SK-N-SH (cell line): ENCODE results near the gene OR14I1. TPM values are rescaled to one million over a fixed set of nuclear protein-coding genes. Genes with fewer than 3 reads are reported as not detected.

Source experiments
- CTCF ChIA-PET: fragments of 300-600, 350-600 bp; formaldehyde crosslinking; extraction: SDS; loops from one replicate; lab custom pipeline; 2021; lab: Yijun Ruan, JAX
- POLR2A ChIA-PET: fragments of 350-600 bp; sonication (Branson Sonifier 250); formaldehyde crosslinking; extraction: SDS; loops from one replicate; lab custom pipeline; 2020; ENCODE audit warnings: antibody characterized with exemption, inconsistent platforms; lab: Yijun Ruan, JAX
- DNase-seq: peaks from one replicate; pipeline ENCODE4 v3.0.0; 2012
- H2AFZ ChIP-seq: fragments of 200-600 bp; sonication (generic); 2 replicates; pipeline ENCODE4 v1.8.1; 2016; ENCODE audit warnings: antibody characterized with exemption, mild to moderate bottlenecking, low read depth
- H3F3A ChIP-seq: fragments of 200-600 bp; sonication (generic); replicated peaks from 2 replicates; pipeline ENCODE3; 2016; ENCODE audit warnings: antibody characterized with exemption, mild to moderate bottlenecking; ENCODE audit not compliant: insufficient read depth
- H3K27ac ChIP-seq, 2 experiments: fragments of 200-500 bp in 1 of 2; fragments of 200-600 bp in 1 of 2; sonication (Bioruptor generic) in 1 of 2; sonication (generic), shearing (Covaris generic) in 1 of 2; 2 replicates each; pipeline versions ENCODE4 v1.5.1 to v1.6.1; 2014 to 2016; ENCODE audit warnings: low read depth in 2 of 2, inconsistent platforms in 1 of 2, low read length in 1 of 2, mild to moderate bottlenecking in 1 of 2, mixed read lengths in 1 of 2
- H3K27me3 ChIP-seq: fragments of 200-600 bp; sonication (generic), shearing (Covaris generic); 2 replicates; pipeline ENCODE4 v1.6.1; 2016; ENCODE audit warnings: mixed run types; ENCODE audit not compliant: insufficient read depth
- H3K36me3 ChIP-seq, 2 experiments: fragments of 200-500 bp in 1 of 2; fragments of 200-600 bp in 1 of 2; sonication (Bioruptor generic) in 1 of 2; sonication (generic) in 1 of 2; replicated peaks in 1 of 2; 2 replicates each; pipeline versions ENCODE3 to v1.5.1; 2014 to 2016; ENCODE audit warnings: low read length in 1 of 2, mild to moderate bottlenecking in 1 of 2; ENCODE audit not compliant: insufficient read depth in 2 of 2, control insufficient read depth in 1 of 2
- H3K4me1 ChIP-seq, 2 experiments: fragments of 200-500 bp in 1 of 2; fragments of 200-600 bp in 1 of 2; sonication (Bioruptor generic) in 1 of 2; sonication (generic), shearing (Covaris generic) in 1 of 2; 2 replicates each; pipeline versions ENCODE4 v1.5.1 to v1.6.1; 2014 to 2016; ENCODE audit warnings: low read depth in 1 of 2, low read length in 1 of 2, mixed run types in 1 of 2; ENCODE audit not compliant: insufficient read depth in 2 of 2, control insufficient read depth in 1 of 2
- H3K4me2 ChIP-seq: fragments of 200-600 bp; sonication (generic), shearing (Covaris generic); 2 replicates; pipeline ENCODE4 v1.6.1; 2017; ENCODE audit warnings: mixed run types
- H3K4me3 ChIP-seq, 2 experiments: fragments of 200-500 bp in 1 of 2; fragments of 200-600 bp in 1 of 2; sonication (Bioruptor generic) in 1 of 2; sonication (generic), shearing (Covaris generic) in 1 of 2; 2 replicates each; pipeline versions ENCODE4 v1.5.1 to v1.8.1; 2014 to 2016; ENCODE audit warnings: low read depth in 2 of 2, inconsistent platforms in 1 of 2, low read length in 1 of 2, mild to moderate bottlenecking in 1 of 2, mixed read lengths in 1 of 2, moderate library complexity in 1 of 2
- H3K79me2 ChIP-seq: fragments of 200-600 bp; sonication (generic); 2 replicates; pipeline ENCODE4 v1.8.1; 2017; ENCODE audit warnings: mild to moderate bottlenecking; ENCODE audit not compliant: insufficient read depth
- H3K9ac ChIP-seq: fragments of 200-600 bp; sonication (generic); 2 replicates; pipeline ENCODE4 v1.6.1; 2017; ENCODE audit warnings: mixed run types
- H3K9me2 ChIP-seq: fragments of 200-600 bp; sonication (generic); 2 replicates; pipeline ENCODE4 v1.6.1; 2017; ENCODE audit warnings: mixed run types
- H3K9me3 ChIP-seq: fragments of 200-600 bp; sonication (generic); 2 replicates; pipeline ENCODE4 v1.6.1; 2017; ENCODE audit warnings: mixed run types, mild to moderate bottlenecking, moderate library complexity
- H4K20me1 ChIP-seq: fragments of 200-600 bp; sonication (generic); 2 replicates; pipeline ENCODE4 v1.6.1; 2017; ENCODE audit warnings: mild to moderate bottlenecking, mixed run types; ENCODE audit not compliant: insufficient read depth
- FOXM1 ChIP-seq: IDR thresholded peaks from 2 replicates; pipeline ENCODE4 v1.4.0; 2012; ENCODE audit warnings: low read depth, mild to moderate bottlenecking
- POLR2AphosphoS5 ChIP-seq: IDR thresholded peaks from 2 replicates; pipeline ENCODE4 v1.6.1; 2012; ENCODE audit warnings: low read depth, low read length
- RFX5 ChIP-seq: IDR thresholded peaks from 2 replicates; pipeline ENCODE4 v1.6.1; 2012; ENCODE audit warnings: mild to moderate bottlenecking, improper control_type of control experiment, low read length
- SIN3A ChIP-seq: IDR thresholded peaks from 2 replicates; pipeline ENCODE4 v1.6.1; 2012; ENCODE audit warnings: low read depth, mild to moderate bottlenecking, low read length, moderate library complexity, borderline replicate concordance
- SMC3 ChIP-seq: IDR thresholded peaks from 2 replicates; pipeline ENCODE4 v1.6.1; 2012; ENCODE audit warnings: low read depth, low read length, improper control_type of control experiment
- YY1 ChIP-seq: IDR thresholded peaks from 2 replicates; pipeline ENCODE4 v1.4.0; 2012; ENCODE audit warnings: low read depth, mild to moderate bottlenecking
- WGBS: methylation state at CpG from one replicate; pipeline ENCODE4 v1.1.6; 2017; ENCODE audit warnings: low lambda C conversion rate; 5-methylcytosine and 5-hydroxymethylcytosine counted together
- polyA plus RNA-seq, 3 experiments: library from polyadenylated mRNA; depleted of rRNA; stranded (reverse); fragments of >200 nt; gene quantifications; 2 replicates each; pipeline ENCODE4 v1.2.3, GENCODE V29; 2012
- TF ChIP-seq, protein P1 (sequence below): fragments of 150-350 bp; IDR thresholded peaks from 2 replicates; pipeline ENCODE4 v1.6.1; 2017; ENCODE audit warnings: antibody characterized with exemption, low read length, low read depth, borderline replicate concordance
- TF ChIP-seq, protein P2 (sequence below): IDR thresholded peaks from 2 replicates; pipeline ENCODE4 v1.6.1; 2012; ENCODE audit warnings: mild to moderate bottlenecking, low read depth, low read length, moderate library complexity
- TF ChIP-seq, protein P3 (sequence below): IDR thresholded peaks from 2 replicates; pipeline ENCODE4 v1.4.0; 2012; ENCODE audit warnings: low read depth

The OR14I1 gene
- polyA plus RNA-seq (2012; rRNA removed) = not detected in 2 replicates
- not detected in 2 replicates for polyA plus RNA-seq (2012; cell fraction: cytosol; rRNA removed)
- not detected in 2 replicates for polyA plus RNA-seq (2012; cell fraction: nucleus; rRNA removed)

DNA sequence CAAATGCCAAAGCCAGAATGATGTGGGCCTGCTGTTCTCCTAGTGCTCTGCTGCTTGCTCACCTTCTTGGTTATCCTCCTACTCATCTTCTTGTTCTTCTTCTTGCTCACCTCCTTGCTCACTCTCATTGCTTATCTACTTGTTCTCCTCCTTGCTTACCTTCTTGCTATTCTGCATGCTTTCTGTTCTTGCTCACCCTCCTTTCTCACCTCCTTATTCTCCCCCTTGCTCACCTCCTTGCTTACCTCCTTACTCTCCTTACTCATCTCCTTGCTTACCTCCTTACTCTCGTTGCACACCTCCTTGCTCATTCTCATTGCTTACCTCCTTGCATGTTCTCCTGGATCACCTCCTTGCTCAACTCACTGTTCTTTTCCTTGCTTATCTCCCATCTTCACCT, at the start of gene OR14I1:
Gene OR14I1 (minus strand): TSS at position 53 of the 400 bp plus-strand sequence.
- CTCF ChIA-PET = interaction anchor here (1.1 kb wide), 1 partner anchor 9 kb away, joined by 3 read pairs; no protein-coding TSS in a partner anchor
- WGBS = 0% methylated on average over 1 of the region's 1 CpG

DNA sequence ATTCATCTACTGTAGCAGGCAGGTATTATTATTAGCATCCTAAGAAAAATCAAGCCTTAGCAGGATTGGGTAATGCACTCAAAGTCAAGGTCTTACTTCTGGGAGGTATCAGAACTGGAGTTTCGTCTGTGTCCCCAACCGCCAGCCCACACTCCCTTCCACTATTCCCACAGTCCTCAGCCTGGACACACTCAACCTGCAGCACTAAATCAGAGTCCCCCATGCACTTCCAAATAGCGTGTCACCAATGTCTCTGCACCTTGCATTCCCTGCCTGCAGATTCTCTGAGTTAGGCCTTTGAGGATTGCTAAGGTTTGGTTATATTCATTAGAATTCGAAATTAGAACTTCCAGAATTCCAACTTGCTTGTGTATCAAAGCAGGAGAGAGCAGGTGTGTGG, 49.1 kb upstream of the OR14I1 start:
- Histone ChIP-seq H3K36me3 (no peaks in the 10 kb centered on the region), H3K9ac (no peak overlapping the region), H3K4me3 (no peak overlapping the region), H3K4me1 (no peaks in the 10 kb centered on the region), H3K27me3 (no peaks in the 10 kb centered on the region), H2AFZ (0 out of 2 replicates have a peak overlapping the region, but pooled peaks have one; percentile 25), H3K9me2 (no peaks in the 10 kb centered on the region), H3F3A (peaks cover 9% of the 10 kb centered on the region), H3K27ac (no peak overlapping the region), H3K4me2 (0 out of 2 replicates have a peak overlapping the region, but pooled peaks have one; percentile 29), H4K20me1 (no peaks in the 10 kb centered on the region), H3K9me3 (no peaks in the 10 kb centered on the region), H3K79me2 (no peaks in the 10 kb centered on the region)
- WGBS = 53% methylated on average over 4 of the region's 4 CpGs
- DNase-seq = no peak
- CTCF ChIA-PET = no interaction called here
- TF ChIP-seq RFX5 = no peak
- TF ChIP-seq, protein P1, sequence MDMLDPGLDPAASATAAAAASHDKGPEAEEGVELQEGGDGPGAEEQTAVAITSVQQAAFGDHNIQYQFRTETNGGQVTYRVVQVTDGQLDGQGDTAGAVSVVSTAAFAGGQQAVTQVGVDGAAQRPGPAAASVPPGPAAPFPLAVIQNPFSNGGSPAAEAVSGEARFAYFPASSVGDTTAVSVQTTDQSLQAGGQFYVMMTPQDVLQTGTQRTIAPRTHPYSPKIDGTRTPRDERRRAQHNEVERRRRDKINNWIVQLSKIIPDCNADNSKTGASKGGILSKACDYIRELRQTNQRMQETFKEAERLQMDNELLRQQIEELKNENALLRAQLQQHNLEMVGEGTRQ = no peak
- POLR2A ChIA-PET = no interaction called here

More for the DNA sequence above, at the start of gene OR14I1:
- Histone ChIP-seq H3K9ac (no peak within 1 kb of the TSS), H3K36me3 (no peaks in the 10 kb centered on the region), H3K4me2 (no peak within 1 kb of the TSS)
- TF ChIP-seq, protein P2, sequence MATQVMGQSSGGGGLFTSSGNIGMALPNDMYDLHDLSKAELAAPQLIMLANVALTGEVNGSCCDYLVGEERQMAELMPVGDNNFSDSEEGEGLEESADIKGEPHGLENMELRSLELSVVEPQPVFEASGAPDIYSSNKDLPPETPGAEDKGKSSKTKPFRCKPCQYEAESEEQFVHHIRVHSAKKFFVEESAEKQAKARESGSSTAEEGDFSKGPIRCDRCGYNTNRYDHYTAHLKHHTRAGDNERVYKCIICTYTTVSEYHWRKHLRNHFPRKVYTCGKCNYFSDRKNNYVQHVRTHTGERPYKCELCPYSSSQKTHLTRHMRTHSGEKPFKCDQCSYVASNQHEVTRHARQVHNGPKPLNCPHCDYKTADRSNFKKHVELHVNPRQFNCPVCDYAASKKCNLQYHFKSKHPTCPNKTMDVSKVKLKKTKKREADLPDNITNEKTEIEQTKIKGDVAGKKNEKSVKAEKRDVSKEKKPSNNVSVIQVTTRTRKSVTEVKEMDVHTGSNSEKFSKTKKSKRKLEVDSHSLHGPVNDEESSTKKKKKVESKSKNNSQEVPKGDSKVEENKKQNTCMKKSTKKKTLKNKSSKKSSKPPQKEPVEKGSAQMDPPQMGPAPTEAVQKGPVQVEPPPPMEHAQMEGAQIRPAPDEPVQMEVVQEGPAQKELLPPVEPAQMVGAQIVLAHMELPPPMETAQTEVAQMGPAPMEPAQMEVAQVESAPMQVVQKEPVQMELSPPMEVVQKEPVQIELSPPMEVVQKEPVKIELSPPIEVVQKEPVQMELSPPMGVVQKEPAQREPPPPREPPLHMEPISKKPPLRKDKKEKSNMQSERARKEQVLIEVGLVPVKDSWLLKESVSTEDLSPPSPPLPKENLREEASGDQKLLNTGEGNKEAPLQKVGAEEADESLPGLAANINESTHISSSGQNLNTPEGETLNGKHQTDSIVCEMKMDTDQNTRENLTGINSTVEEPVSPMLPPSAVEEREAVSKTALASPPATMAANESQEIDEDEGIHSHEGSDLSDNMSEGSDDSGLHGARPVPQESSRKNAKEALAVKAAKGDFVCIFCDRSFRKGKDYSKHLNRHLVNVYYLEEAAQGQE = no peak
- TF ChIP-seq, protein P1 = no peak
- TF ChIP-seq, protein P3, sequence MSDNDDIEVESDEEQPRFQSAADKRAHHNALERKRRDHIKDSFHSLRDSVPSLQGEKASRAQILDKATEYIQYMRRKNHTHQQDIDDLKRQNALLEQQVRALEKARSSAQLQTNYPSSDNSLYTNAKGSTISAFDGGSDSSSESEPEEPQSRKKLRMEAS = no peak
- TF ChIP-seq SIN3A = no peak
- no peak for TF ChIP-seq SMC3
- TF ChIP-seq FOXM1 = no peak
- TF ChIP-seq YY1 = no peak
- TF ChIP-seq POLR2AphosphoS5 = no peak
- TF ChIP-seq, all 33 proteins: peak for 0
- Histone ChIP-seq H3K4me1 (no peaks in the 10 kb centered on the region), H3F3A (no peaks in the 10 kb centered on the region), H3K79me2 (no peaks in the 10 kb centered on the region), H3K9me2 (no peaks in the 10 kb centered on the region), H3K27me3 (no peaks in the 10 kb centered on the region; the same call in 1 of the 2 replicates), H4K20me1 (no peaks in the 10 kb centered on the region), H3K9me3 (no peaks in the 10 kb centered on the region), H3K27ac (no peak within 1 kb of the TSS), H2AFZ (no peak within 1 kb of the TSS), H3K4me3 (no peak within 1 kb of the TSS)
- POLR2A ChIA-PET = no interaction called here
- no peak for DNase-seq
